Transverse colon (tissue), 4 donors: ENCODE data around the gene IGSF9B.

Source experiments
- POLR2A ChIP-seq: fragments of 450-650 bp; IDR thresholded peaks from one replicate; pipeline ENCODE4 v1.6.1; 2016; ENCODE audit warnings: antibody characterized with exemption, mild to moderate bottlenecking, moderate library complexity
- POLR2AphosphoS5 ChIP-seq, 3 donors: sonication (generic); formaldehyde crosslinking; IDR thresholded peaks; one replicate each; pipeline ENCODE4 v1.6.1; 2016; ENCODE audit warnings: antibody characterized with exemption in 3 of 3
- TF ChIP-seq, protein P1 (sequence below), 5 experiments: fragments of 200-600 bp in 3 of 5; fragments of 450-650 bp in 2 of 5; sonication (generic) in 3 of 5; IDR thresholded peaks; 1 replicate in 2 of 5; 2 replicates in 3 of 5; pipeline ENCODE4 v1.5.1; 2016 to 2017; ENCODE audit warnings: antibody characterized with exemption in 5 of 5, inconsistent platforms in 3 of 5, mild to moderate bottlenecking in 2 of 5, moderate library complexity in 1 of 5

DNA sequence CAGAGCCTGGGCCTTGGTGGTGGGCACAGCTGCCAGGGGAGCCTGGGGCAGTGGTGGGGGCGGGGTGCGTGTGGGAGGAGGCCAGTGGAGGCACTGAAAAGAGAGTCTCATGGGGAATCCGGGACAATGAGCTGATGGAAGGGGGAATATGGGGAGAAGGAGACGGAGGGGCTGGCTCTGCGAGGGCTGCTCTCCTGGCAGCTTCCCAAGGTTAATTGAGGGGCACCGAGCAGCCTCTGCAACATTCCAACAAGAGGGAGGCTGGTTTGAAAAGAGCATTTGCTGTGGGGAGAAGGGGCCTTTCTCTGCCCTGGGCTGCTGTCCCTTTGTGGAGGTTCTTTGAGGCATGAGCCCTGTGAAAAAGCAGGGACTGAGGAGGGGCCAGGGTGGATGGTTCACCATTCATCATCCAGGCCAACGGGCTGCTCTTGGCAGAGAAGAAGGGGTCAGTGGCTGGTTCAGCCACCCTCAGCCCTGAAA is 9.4 kb upstream of the IGSF9B start:
- TF ChIP-seq, protein P1, sequence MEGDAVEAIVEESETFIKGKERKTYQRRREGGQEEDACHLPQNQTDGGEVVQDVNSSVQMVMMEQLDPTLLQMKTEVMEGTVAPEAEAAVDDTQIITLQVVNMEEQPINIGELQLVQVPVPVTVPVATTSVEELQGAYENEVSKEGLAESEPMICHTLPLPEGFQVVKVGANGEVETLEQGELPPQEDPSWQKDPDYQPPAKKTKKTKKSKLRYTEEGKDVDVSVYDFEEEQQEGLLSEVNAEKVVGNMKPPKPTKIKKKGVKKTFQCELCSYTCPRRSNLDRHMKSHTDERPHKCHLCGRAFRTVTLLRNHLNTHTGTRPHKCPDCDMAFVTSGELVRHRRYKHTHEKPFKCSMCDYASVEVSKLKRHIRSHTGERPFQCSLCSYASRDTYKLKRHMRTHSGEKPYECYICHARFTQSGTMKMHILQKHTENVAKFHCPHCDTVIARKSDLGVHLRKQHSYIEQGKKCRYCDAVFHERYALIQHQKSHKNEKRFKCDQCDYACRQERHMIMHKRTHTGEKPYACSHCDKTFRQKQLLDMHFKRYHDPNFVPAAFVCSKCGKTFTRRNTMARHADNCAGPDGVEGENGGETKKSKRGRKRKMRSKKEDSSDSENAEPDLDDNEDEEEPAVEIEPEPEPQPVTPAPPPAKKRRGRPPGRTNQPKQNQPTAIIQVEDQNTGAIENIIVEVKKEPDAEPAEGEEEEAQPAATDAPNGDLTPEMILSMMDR (IDR thresholded peaks at IDR 0.05) = no peak
- TF ChIP-seq POLR2A = no peak
- no peak for TF ChIP-seq POLR2AphosphoS5 (IDR thresholded peaks at IDR 0.05)
